AG09319 (cell line): ENCODE results near the gene ARHGAP26.
A peak's percentile ranks its signal among the peaks of the same experiment; 100 is the strongest.

ENCODE experiments used
- DNase-seq: peaks from one replicate; pipeline ENCODE4 v3.0.0-alpha.2; 2010; ENCODE audit warnings: low read depth; ENCODE audit errors: extremely low read depth
- CTCF ChIP-seq: IDR thresholded peaks from 2 replicates; pipeline ENCODE4 v1.5.1; 2011; ENCODE audit warnings: low read depth, mild to moderate bottlenecking, inconsistent platforms, low read length, moderate library complexity

Gene ARHGAP26

GRCh38 chr5:142911170-142911569, 141.0 kb downstream of the ARHGAP26 start:
- TF ChIP-seq CTCF = no peak
- no peak for DNase-seq

- DNase-seq = no peak
- no peak for TF ChIP-seq CTCF
These were observed 141.6 kb downstream of the ARHGAP26 start for GRCh38 chr5:142911775-142912174.

- TF ChIP-seq CTCF = no peak
- no peak for DNase-seq
These were observed 143.7 kb downstream of the ARHGAP26 start for GRCh38 chr5:142913728-142914338.

- no peak for TF ChIP-seq CTCF
- no peak for DNase-seq
These were observed 144.9 kb downstream of the ARHGAP26 start for GRCh38 chr5:142915038-142915437.

GRCh38 chr5:142915813-142916424, 145.7 kb downstream of the ARHGAP26 start:
- no peak for DNase-seq
- peak; percentile 51 for TF ChIP-seq CTCF

GRCh38 chr5:142918959-142919635, 148.9 kb downstream of the ARHGAP26 start:
- no peak for DNase-seq
- no peak for TF ChIP-seq CTCF
